GM12801 (cell line): ENCODE results near the gene SLC35F3.

Experiments
- TF ChIP-seq, protein P1 (sequence below): IDR thresholded peaks from one replicate; pipeline ENCODE4 v1.5.1; 2011; ENCODE audit warnings: control low read depth; ENCODE audit not compliant: insufficient read length; ENCODE audit errors: extremely low read depth

The SLC35F3 gene

DNA sequence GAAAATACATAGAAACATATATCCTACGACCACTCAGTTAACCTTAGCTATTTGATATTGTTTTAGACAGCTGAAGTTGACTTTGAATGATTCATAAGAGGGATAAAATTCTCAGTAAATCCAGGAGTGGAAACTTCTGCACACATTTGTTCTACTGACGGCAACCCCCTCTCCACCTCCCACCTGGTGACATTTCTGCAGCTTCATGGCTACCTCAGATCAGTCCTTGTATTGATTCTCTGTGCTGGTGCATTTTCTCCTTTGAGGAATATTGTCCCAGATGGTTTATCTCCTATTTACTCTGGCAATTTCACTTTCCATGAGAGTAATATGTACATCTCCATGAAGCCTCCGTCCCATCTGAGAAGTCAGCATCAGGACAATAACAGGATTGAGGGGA lies 411.1 kb downstream of the SLC35F3 start:
- TF ChIP-seq, protein P1, sequence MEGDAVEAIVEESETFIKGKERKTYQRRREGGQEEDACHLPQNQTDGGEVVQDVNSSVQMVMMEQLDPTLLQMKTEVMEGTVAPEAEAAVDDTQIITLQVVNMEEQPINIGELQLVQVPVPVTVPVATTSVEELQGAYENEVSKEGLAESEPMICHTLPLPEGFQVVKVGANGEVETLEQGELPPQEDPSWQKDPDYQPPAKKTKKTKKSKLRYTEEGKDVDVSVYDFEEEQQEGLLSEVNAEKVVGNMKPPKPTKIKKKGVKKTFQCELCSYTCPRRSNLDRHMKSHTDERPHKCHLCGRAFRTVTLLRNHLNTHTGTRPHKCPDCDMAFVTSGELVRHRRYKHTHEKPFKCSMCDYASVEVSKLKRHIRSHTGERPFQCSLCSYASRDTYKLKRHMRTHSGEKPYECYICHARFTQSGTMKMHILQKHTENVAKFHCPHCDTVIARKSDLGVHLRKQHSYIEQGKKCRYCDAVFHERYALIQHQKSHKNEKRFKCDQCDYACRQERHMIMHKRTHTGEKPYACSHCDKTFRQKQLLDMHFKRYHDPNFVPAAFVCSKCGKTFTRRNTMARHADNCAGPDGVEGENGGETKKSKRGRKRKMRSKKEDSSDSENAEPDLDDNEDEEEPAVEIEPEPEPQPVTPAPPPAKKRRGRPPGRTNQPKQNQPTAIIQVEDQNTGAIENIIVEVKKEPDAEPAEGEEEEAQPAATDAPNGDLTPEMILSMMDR: no peak

DNA sequence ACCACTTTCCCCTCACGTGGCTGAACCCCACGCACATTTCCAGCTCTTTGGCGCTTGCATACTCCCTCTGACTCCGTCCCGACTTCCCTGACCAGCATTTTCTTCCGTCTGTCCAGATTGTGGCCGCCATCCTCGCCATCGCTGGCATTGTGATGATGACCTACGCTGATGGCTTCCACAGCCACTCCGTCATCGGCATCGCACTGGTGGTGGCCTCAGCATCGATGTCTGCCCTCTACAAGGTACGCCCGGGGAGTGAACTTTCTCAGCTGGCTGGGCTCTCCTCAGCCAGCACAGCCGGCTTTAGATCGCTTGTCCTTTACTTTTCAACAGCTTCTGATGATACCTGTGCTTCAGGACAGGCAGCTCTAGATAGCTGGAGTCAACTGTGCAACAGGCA lies 412.0 kb downstream of the SLC35F3 start:
- TF ChIP-seq, protein P1: no peak

DNA sequence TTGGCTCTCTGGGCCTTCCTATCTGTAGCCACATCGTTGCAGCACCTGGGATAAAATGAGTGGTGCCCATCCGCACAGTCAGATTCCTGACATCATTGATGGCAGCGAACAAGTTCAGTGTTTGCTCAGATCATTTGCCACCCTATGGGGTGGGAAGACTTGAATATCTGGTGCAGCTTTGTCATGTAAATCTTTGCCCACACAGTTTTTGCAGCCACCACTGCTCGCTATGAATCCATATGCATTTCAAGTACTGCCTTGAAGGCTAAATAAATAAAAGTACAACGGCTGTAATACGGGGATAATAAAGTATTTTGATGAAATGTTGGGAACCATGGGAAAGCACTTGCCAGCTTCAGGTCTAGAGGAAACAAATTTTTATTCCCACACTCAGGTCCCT lies 412.5 kb downstream of the SLC35F3 start:
- TF ChIP-seq, protein P1: no peak

DNA sequence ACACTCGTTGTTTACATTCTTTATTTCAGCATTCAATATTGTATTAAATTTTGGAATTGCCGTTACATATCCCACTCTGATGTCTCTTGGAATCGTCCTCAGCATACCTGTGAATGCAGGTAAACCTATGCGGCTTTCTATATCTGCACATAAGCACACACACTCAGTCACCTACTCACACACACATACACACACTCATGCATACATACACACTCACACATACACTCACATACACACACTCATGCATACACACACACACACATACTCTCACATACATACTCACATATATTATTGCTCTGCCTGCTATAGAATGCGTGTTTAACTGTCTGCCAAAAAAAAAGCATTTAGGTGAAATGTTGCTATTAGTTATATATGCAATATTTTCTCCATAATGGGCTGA lies 415.6 kb downstream of the SLC35F3 start:
- TF ChIP-seq, protein P1: no peak

DNA sequence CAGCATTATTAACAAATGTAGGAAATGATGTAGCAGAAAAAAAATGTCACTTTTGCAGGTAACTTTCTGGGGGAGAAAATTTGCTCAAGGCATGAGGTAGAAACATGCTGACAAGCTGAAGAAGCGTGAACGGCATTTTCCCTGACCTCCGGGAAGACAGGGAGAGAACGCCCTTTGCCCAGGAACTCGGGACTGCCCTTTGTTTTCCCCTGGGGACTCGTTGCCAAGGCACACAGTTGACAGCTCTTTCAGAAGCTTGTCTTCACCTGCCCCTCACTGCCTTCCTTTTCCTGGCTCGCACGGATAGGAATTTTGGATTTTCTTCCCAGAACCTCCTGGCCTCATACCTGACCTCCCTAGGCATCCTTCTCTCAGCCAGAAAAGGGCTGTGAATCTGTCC lies 416.1 kb downstream of the SLC35F3 start:
- TF ChIP-seq, protein P1: no peak

DNA sequence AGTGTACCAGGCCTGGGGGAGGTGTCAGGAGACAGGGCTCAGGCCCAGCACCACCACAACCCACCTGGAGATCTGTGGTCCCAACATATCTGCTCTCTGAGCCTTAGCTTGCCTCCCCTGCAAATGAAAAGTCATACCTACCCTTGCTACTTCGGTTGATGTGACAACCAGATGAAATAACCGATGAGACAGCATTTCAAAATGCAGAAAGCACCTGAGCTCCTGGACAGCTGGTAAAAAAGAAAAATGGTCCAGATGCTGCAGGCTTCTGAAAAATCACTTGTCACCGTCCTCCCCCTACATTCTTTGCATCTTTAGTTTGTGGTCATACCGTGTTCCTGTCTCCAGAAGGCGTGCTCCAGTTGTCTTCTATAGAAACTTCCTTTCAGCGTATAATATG lies 416.8 kb downstream of the SLC35F3 start:
- TF ChIP-seq, protein P1: no peak

GRCh38 chr1:234322097-234322496 lies 417.6 kb downstream of the SLC35F3 start:
- TF ChIP-seq, protein P1: no peak

DNA sequence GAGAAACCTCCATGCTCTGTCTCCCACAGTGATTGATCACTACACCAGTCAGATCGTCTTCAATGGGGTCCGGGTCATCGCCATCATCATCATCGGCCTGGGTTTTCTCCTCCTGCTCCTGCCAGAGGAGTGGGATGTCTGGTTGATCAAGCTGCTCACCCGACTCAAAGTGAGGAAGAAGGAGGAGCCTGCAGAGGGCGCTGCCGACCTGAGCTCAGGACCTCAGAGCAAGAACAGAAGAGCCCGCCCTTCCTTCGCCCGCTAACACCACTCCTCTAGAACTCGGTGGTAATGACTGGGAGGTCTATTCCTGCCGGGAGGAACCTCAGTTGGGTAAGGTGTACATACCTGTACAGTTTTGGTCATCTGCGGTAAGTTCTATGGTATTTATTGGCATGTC lies 418.5 kb downstream of the SLC35F3 start:
- TF ChIP-seq, protein P1: no peak
